ENCODE measurements around the gene DCBLD2. TPM values are rescaled to one million over a fixed set of nuclear protein-coding genes. Genes with fewer than 3 reads are reported as not detected.
A peak's percentile ranks its signal among the peaks of the same experiment; 100 is the strongest.

The DCBLD2 gene
- total RNA-seq, result 10 to 100 TPM; 22.4 to 58.7 (median 41.1) TPM
- polyA plus RNA-seq, result 10 to 100 TPM; 13.5 to 31.7 TPM
- long read RNA-seq, donor 1, full-length matches to known transcripts, result 1 of 12 reads
- long read RNA-seq, donor 1, partial matches to known transcripts, result 4 of 12 reads
- long read RNA-seq, donor 1, other reads (novel, unspliced or antisense), result 7 of 12 reads
- long read RNA-seq, donor 2, full-length matches to known transcripts, result 3 of 3 reads
- long read RNA-seq, donor 2, partial matches to known transcripts, result 0 of 3 reads
- long read RNA-seq, donor 2, other reads (novel, unspliced or antisense), result 0 of 3 reads
- long read RNA-seq, donor 3, full-length matches to known transcripts, result 35 of 65 reads
- long read RNA-seq, donor 3, partial matches to known transcripts, result 10 of 65 reads
- long read RNA-seq, donor 3, other reads (novel, unspliced or antisense), result 20 of 65 reads

- intact Hi-C loops (cut with DNase I), result loop anchor here in 1 of 4 donors (10.0 kb wide), 1 partner anchor 57 kb away; no protein-coding TSS in a partner anchor
Observed at GRCh38 chr3:98901392-98902350, at the start of gene DCBLD2. TSS of gene DCBLD2 (minus strand) at chr3:98901695. CDS start at chr3:98901326, 369 bp downstream.

GRCh38 chr3:98945666-98946065 is 44.2 kb upstream of the DCBLD2 start:
- 13 to 33% (median 33%) methylated on average over 1 of the region's 1 CpG for WGBS, 3 donors
- no peak for DNase-seq
- Histone ChIP-seq H3K27ac (no peak overlapping the region), H3K27me3 (no peaks in the 10 kb centered on the region), H3K36me3 (no peaks in the 10 kb centered on the region), H3K4me1 (ENCODE audit: insufficient read depth) (no peaks in the 10 kb centered on the region), H3K9me3 (no peaks in the 10 kb centered on the region), H3K4me3 (no peak overlapping the region)
- intact Hi-C loops (cut with DNase I), result no loop called here
- TF ChIP-seq CTCF (IDR thresholded peaks at IDR 0.05) (no peak), POLR2A (IDR thresholded peaks at IDR 0.05) (no peak), EP300 (IDR thresholded peaks at IDR 0.05) (no peak)

More at GRCh38 chr3:98901392-98902350, at the start of gene DCBLD2:
- WGBS, 3 donors, result 0 to 1% (median 0%) methylated on average over 51 to 83 of the region's 86 CpGs
- peaks cover 1% of the 10 kb centered on the region for H3K4me1 ChIP-seq (ENCODE audit: insufficient read depth)
- peak within 1 kb of the TSS; percentile 99 for H3K4me3 ChIP-seq
- H3K9me3 ChIP-seq, result no peaks in the 10 kb centered on the region
- H3K27ac ChIP-seq, result peak within 1 kb of the TSS; percentile 57 to 97
- no peaks in the 10 kb centered on the region for H3K27me3 ChIP-seq
- H3K36me3 ChIP-seq, result no peaks in the 10 kb centered on the region
- DNase-seq, result peak; percentile 98
- TF ChIP-seq EP300 (IDR thresholded peaks at IDR 0.05), result no peak
- TF ChIP-seq POLR2A (IDR thresholded peaks at IDR 0.05), result peak; percentile 87
- no peak for TF ChIP-seq CTCF (IDR thresholded peaks at IDR 0.05)

GRCh38 chr3:98945101-98945524 is 43.6 kb upstream of the DCBLD2 start:
- DNase-seq, result no peak
- Histone ChIP-seq H3K27me3 (no peaks in the 10 kb centered on the region), H3K27ac (no peak overlapping the region), H3K4me3 (no peak overlapping the region), H3K9me3 (no peaks in the 10 kb centered on the region), H3K4me1 (ENCODE audit: insufficient read depth) (no peaks in the 10 kb centered on the region), H3K36me3 (no peaks in the 10 kb centered on the region)
- TF ChIP-seq CTCF (IDR thresholded peaks at IDR 0.05) (no peak), POLR2A (IDR thresholded peaks at IDR 0.05) (no peak), EP300 (IDR thresholded peaks at IDR 0.05) (no peak)
- 18 to 36% (median 24%) methylated on average over 1 of the region's 1 CpG for WGBS, 3 donors
- intact Hi-C loops (cut with DNase I), result no loop called here

GRCh38 chr3:98930413-98930812 is 28.9 kb upstream of the DCBLD2 start:
- Histone ChIP-seq H3K4me3 (no peak overlapping the region), H3K9me3 (no peaks in the 10 kb centered on the region), H3K36me3 (no peaks in the 10 kb centered on the region), H3K4me1 (ENCODE audit: insufficient read depth) (no peaks in the 10 kb centered on the region), H3K27me3 (no peaks in the 10 kb centered on the region), H3K27ac (no peak overlapping the region)
- intact Hi-C loops (cut with DNase I), result no loop called here
- no peak for TF ChIP-seq POLR2A (IDR thresholded peaks at IDR 0.05)
- TF ChIP-seq EP300 (IDR thresholded peaks at IDR 0.05), result no peak
- TF ChIP-seq CTCF (IDR thresholded peaks at IDR 0.05), result no peak
- no peak for DNase-seq
